Fibroblast of the aortic adventitia (primary cell): ENCODE data around the gene FAM53A. TPM values are rescaled to one million over a fixed set of nuclear protein-coding genes. Genes with fewer than 3 reads are reported as not detected.
A peak's percentile ranks its signal among the peaks of the same experiment; 100 is the strongest.

Experiments used
- DNase-seq: peaks from one replicate; pipeline ENCODE4 v3.0.0-alpha.2; 2010; ENCODE audit warnings: low read depth
- H3K4me3 ChIP-seq: 2 replicates; pipeline ENCODE4 v1.5.1; 2011; ENCODE audit warnings: low read depth, mild to moderate bottlenecking, control low read depth, low read length, moderate library complexity
- CTCF ChIP-seq: IDR thresholded peaks from 2 replicates; pipeline ENCODE4 v1.5.1; 2011; ENCODE audit warnings: mild to moderate bottlenecking, low read length, control low read depth, inconsistent platforms; ENCODE audit not compliant: insufficient read depth
- total RNA-seq: library from RNA; depleted of rRNA; stranded (reverse); fragments of >200 nt; gene quantifications from 2 replicates; pipeline ENCODE4 v1.2.3, GENCODE V29; 2012; ENCODE audit warnings: low replicate concordance

Gene FAM53A
- total RNA-seq, 1 donor: 2.5 TPM

DNA sequence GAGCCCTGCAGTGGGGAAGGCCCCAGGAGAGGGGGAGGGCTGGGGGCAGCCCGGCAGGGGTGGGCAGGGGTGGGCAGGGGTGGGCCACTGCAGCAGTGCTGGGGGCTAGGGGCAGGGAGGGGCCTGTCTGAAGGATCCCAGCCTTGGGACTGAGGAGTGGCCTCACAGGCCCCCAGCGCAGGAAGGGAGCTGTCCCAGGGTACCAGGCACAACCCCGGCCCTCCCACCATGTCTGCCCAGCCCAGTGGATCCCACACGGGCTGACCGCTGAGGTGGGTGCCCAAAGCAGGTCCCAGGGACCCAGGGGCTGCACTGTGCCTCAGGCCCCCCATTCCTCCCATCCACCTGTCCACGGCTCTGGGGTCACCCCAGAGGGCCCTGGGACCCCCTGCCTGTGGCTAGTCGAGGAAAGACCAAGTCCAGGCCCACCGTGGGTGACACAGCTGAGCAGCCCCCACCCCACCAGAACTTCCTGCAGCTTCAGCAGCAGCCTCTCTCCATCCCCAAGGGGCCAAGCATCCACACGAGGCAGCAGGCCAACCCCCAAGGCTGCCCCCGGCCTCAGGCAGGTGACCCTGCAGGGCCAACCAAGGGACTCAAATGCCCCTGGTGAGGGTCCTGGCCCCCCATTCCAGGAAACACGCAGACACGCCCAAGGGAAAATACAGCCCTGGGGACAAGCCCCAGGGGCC lies 46.4 kb downstream of the FAM53A start:
- no peak overlapping the region for H3K4me3 ChIP-seq
- no peak for TF ChIP-seq CTCF
- DNase-seq: no peak

- no peak for TF ChIP-seq CTCF
- no peak for DNase-seq
- H3K4me3 ChIP-seq: no peak overlapping the region
Observed at GRCh38 chr4:1636490-1637211, 47.5 kb downstream of the FAM53A start.

DNA sequence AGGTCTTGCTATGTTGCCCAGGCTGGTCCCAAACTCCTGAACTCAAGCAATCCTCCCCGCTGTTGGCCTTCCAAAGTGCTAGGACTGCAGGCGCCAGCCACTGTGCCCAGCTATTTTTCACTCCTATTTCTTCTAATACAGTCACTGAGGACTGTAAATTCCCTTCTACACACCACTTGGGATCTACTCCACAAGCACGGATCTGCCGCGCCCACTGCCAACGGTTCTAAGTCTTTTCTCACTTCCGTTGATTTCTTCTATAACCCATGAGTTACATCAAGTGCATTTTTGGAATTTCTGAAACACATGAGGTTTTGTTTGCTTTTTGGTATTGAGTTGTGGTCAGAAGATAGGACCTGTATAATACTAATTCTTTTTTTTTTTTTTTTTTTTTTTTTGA lies 48.6 kb downstream of the FAM53A start:
- peak; percentile 4 for DNase-seq
- no peak overlapping the region for H3K4me3 ChIP-seq
- no peak for TF ChIP-seq CTCF

DNA sequence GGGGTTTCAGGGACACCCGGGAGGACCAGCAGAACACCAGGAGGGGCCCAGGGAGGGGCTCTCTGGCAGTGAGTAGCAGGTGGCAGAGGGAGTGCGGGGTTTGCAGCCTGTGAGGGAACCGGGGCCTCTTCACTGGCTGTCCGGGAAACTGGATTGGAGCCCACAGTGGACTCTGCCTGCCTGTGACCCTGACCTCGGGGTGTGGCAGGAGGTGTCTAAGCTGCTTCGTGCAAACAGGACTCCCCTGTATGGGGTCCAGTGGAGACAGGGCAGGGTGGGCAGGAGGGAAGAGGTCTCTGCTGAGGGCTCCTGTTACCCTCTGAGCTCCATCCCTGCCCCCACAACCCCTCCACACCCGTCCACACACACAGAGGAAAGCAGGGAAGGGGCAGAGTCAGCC lies 50.1 kb downstream of the FAM53A start:
- DNase-seq: no peak
- no peak overlapping the region for H3K4me3 ChIP-seq
- TF ChIP-seq CTCF: no peak

- no peak for DNase-seq
- TF ChIP-seq CTCF: no peak
- H3K4me3 ChIP-seq: no peak overlapping the region
Observed at GRCh38 chr4:1632109-1633104, 51.7 kb downstream of the FAM53A start.

DNA sequence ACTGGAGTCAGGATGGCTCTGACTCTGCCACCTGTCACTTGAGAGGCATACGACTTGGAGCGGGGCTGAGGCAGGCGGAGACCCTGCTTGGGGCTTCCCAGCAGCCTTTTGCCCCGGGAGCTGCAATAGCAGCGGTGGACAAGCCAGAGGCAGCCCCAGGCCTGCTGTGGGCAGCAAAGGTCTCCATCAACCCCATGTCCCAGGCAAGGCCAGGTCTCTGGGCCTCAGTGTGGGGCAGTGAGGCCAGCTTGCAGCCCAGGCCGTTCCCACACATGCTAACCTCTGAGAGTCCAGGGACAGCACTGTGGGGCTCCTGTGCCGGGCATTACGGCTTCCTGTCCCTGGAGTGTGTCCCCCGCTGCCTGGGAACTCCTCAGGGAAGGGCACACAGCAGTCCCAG lies 53.0 kb downstream of the FAM53A start:
- peak; percentile 4 for TF ChIP-seq CTCF
- H3K4me3 ChIP-seq: no peak overlapping the region
- DNase-seq: no peak
